ENCODE results near the gene FBXL13. TPM values are rescaled to one million over a fixed set of nuclear protein-coding genes. Genes with fewer than 3 reads are reported as not detected.
A peak's percentile ranks its signal among the peaks of the same experiment; 100 is the strongest.
"Not testable (repeated sequence)": the region's sequence is repeated elsewhere in the genome, so short reads cannot be mapped to it uniquely, and the experiment has no call there.

The FBXL13 gene
- total and polyA plus RNA-seq, 8 donors: 2.2 to 5.7 (median 4.7) TPM

DNA sequence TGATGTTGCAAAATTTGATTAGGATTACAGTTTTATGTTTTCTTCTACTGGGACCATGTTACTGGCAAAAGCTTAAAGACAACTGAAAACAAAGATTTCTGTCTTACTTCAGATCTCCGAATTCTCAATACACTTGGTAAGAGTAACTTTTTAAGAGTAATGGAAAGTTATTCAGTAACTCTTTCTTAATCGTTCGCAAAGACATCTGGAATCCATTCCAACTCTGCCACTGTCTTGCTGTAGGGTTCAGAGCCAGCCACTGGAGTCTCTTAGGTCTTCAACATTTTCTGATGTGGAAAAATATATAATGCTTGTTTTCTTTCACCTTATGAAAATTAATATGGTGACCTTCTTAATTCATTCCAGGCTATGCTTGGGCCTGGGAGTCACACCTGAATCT, 295.9 kb downstream of the FBXL13 start:
- H3K4me3 ChIP-seq; H3K9me3 ChIP-seq; H3K27ac ChIP-seq; H3K4me1 ChIP-seq; H3K27me3 ChIP-seq; ATAC-seq; intact Hi-C loops (cut with DNase I): not testable (repeated sequence)
- peaks cover 0 to 18% of the 10 kb centered on the region in 2 donors for H3K36me3 ChIP-seq
- DNase-seq: peak in 1 of 4 donors; percentile 10

DNA sequence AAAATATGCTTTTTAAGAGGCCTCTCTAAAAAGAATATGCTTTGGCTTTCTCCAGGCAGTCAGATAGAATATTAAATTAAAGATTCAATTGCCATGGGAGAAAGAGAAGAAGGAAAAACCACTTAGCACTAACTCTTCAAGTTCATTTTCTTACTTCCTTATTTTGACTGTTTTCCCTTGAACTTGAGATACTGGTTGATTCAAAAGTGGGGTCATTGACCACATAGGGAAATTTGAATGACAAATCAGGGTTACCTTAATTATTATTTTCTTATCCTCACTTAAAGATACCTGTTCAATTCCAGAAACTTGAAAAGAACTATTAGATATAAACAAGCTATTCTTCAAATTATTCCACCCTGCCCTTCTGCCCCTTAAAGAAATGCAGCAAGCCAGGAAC, 298.4 kb downstream of the FBXL13 start:
- DNase-seq; H3K9me3 ChIP-seq; H3K27me3 ChIP-seq; ATAC-seq; H3K27ac ChIP-seq; intact Hi-C loops (cut with DNase I); H3K4me1 ChIP-seq; H3K4me3 ChIP-seq: not testable (repeated sequence)
- peaks cover 0 to 17% of the 10 kb centered on the region in 2 donors for H3K36me3 ChIP-seq

DNA sequence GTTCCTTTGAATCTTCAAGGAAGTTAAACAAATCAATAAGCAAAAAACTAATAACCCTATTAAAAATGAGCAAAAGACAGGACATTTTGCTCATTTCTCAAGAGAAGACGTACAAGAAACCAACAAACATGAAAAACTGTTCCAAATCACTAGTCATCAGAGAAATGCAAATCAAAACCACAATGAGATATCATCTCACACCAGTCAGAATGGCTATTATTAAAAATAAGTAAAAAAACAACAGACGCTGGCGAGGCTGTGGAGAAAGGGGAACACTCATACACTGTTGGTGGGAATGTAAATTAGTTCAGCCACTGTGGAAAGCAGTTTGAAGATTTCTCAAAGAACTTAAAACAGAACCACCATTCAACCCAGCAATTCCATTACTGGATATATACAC, 304.1 kb downstream of the FBXL13 start:
- H3K4me3 ChIP-seq; DNase-seq; intact Hi-C loops (cut with DNase I): not testable (repeated sequence)

DNA sequence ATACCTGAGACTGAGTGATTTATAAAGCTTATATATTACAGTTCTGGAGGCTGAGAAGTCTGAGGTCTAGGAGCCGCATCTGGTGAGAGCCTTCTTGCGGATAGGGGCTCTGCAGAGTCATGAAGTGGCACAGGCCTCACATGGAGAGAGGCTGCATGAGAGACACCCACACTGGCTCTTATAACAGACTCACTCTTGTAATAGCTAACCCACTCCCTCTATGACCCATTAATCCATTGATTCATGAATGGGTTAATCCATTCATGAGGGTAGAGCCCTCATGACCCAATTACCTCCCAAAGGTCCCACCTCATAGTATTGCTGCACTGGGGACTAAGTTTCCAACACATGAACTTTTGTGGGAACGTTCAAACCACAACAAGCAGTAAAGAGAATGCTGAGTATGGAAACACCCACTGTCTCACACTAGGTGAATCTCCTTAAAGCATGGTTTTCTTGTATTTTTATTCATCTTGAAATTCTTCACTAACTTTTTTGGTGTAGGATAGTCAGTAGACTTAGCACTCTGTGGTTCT, 304.9 kb downstream of the FBXL13 start:
- H3K4me3 ChIP-seq; ATAC-seq; intact Hi-C loops (cut with DNase I); H3K36me3 ChIP-seq; H3K4me1 ChIP-seq; H3K9me3 ChIP-seq; H3K27me3 ChIP-seq; H3K27ac ChIP-seq; DNase-seq: not testable (repeated sequence)

More for the DNA sequence above, 304.1 kb downstream of the FBXL13 start:
- H3K4me1 ChIP-seq, H3K9me3 ChIP-seq, H3K27me3 ChIP-seq, ATAC-seq, H3K36me3 ChIP-seq, H3K27ac ChIP-seq: not testable (repeated sequence)

DNA sequence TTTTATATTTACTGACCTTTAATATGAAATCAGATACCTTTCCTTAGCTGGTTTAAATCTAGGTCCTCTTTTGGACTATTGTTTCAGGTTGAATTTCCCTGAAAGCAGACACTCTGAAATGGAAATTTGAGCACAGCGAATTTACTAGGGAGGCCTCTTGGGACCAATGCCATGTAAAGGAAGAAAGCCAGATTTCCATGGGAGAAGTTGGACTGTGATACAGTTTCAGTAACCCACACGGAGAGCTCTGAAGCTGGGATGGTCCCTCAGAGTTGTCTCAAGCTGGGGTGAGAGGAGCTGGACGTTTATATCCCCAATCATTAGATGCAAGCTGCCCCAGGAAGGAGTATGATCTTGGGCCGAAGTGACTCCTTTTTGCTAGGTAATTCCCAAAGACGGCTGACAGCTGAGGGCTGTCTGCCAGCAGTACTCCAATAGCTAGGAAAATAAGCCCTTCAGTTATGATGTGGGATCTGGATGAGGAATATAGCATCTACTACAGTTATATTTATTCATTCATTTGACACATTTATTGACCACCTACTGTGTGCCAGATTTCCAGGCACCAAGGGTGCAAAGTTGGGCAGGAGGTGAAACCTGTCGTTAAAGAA, 311.2 kb downstream of the FBXL13 start:
- not testable (repeated sequence) for H3K27ac ChIP-seq, H3K4me3 ChIP-seq

More for the DNA sequence above, 311.2 kb downstream of the FBXL13 start:
- intact Hi-C loops (cut with DNase I); H3K27me3 ChIP-seq; H3K9me3 ChIP-seq; H3K4me1 ChIP-seq; H3K36me3 ChIP-seq: not testable (repeated sequence)
- DNase-seq (peak in 1 of 4 donors; percentile 40), ATAC-seq (peak; percentile 33)

Other genes with a start within 250 kb of the FBXL13 start
- 10 to 100 TPM in 1 of 2 donors, 1 to 10 TPM in 1; 8.7 to 22.9 TPM for gene LRRC17, start 161.8 kb downstream of the FBXL13 start, total RNA-seq
- 100 to 1,000 TPM; 179 to 252 (median 234) TPM for gene LRRC17, start 161.8 kb downstream of the FBXL13 start, polyA plus RNA-seq (ENCODE audit: insufficient read length in 6 of 6)
- 10 to 100 TPM; 40.2 to 43.9 TPM for gene ARMC10, start 344 bp upstream of the FBXL13 start, total RNA-seq
- gene ARMC10, start 344 bp upstream of the FBXL13 start, polyA plus RNA-seq (ENCODE audit: insufficient read length in 6 of 6): 10 to 100 TPM; 43.7 to 60.3 (median 54.9) TPM
- gene NAPEPLD, start 74.3 kb upstream of the FBXL13 start, total RNA-seq: 10 to 100 TPM; 15.9 to 24.3 TPM
- gene NAPEPLD, start 74.3 kb upstream of the FBXL13 start, polyA plus RNA-seq (ENCODE audit: insufficient read length in 6 of 6): 10 to 100 TPM; 29.7 to 37.7 (median 32.1) TPM
- gene PMPCB, start 222.6 kb upstream of the FBXL13 start, total RNA-seq: 10 to 100 TPM; 44.5 to 47.0 TPM
- gene PMPCB, start 222.6 kb upstream of the FBXL13 start, polyA plus RNA-seq (ENCODE audit: insufficient read length in 6 of 6): 100 to 1,000 TPM in 2 of 6 donors, 10 to 100 TPM in 4; 81.6 to 104 (median 87.6) TPM